HG03442 (cell line): ENCODE measurements around the gene PPFIA2.
A peak's percentile ranks its signal among the peaks of the same experiment; 100 is the strongest.

ENCODE experiments used
- ATAC-seq: cut with Tn5 transposase; IDR thresholded peaks from one replicate; pipeline ENCODE4 v1.9.1; 2021; ENCODE audit warnings: mild to moderate bottlenecking, moderate library complexity; ENCODE audit not compliant: unreplicated experiment

The PPFIA2 gene

GRCh38 chr12:81360916-81361315 lies 398.2 kb downstream of the PPFIA2 start:
- no peak for ATAC-seq

- no peak for ATAC-seq
Measured at GRCh38 chr12:81359736-81360135, 399.4 kb downstream of the PPFIA2 start.

GRCh38 chr12:81354327-81354932 lies 404.7 kb downstream of the PPFIA2 start:
- ATAC-seq = no peak

GRCh38 chr12:81350309-81350708 lies 408.8 kb downstream of the PPFIA2 start:
- ATAC-seq = no peak

GRCh38 chr12:81347404-81347803 lies 411.7 kb downstream of the PPFIA2 start:
- no peak for ATAC-seq

GRCh38 chr12:81340910-81341309 lies 418.2 kb downstream of the PPFIA2 start:
- ATAC-seq = no peak

- no peak for ATAC-seq
Measured at GRCh38 chr12:81339071-81339470, 420.1 kb downstream of the PPFIA2 start.

- no peak for ATAC-seq
Measured at GRCh38 chr12:81337886-81338285, 421.3 kb downstream of the PPFIA2 start.

- ATAC-seq = no peak
Measured at GRCh38 chr12:81333812-81334211, 425.3 kb downstream of the PPFIA2 start.

- no peak for ATAC-seq
Measured at GRCh38 chr12:81332054-81332453, 427.1 kb downstream of the PPFIA2 start.

GRCh38 chr12:81330480-81330879 lies 428.7 kb downstream of the PPFIA2 start:
- ATAC-seq = no peak

- ATAC-seq = peak; percentile 70
Measured at GRCh38 chr12:81329085-81329484, 430.1 kb downstream of the PPFIA2 start.

GRCh38 chr12:81327425-81327824 lies 431.7 kb downstream of the PPFIA2 start:
- no peak for ATAC-seq

GRCh38 chr12:81325086-81325485 lies 434.1 kb downstream of the PPFIA2 start:
- no peak for ATAC-seq

- no peak for ATAC-seq
Measured at GRCh38 chr12:81314903-81315531, 444.1 kb downstream of the PPFIA2 start.

- ATAC-seq = no peak
Measured at GRCh38 chr12:81303935-81304334, 455.2 kb downstream of the PPFIA2 start.

GRCh38 chr12:81300454-81300853 lies 458.7 kb downstream of the PPFIA2 start:
- no peak for ATAC-seq

GRCh38 chr12:81297601-81298000 lies 461.5 kb downstream of the PPFIA2 start:
- ATAC-seq = no peak

GRCh38 chr12:81296556-81297305 lies 462.4 kb downstream of the PPFIA2 start:
- no peak for ATAC-seq

- no peak for ATAC-seq
Measured at GRCh38 chr12:81295251-81295650, 463.9 kb downstream of the PPFIA2 start.

- ATAC-seq = peak; percentile 60
Measured at GRCh38 chr12:81294325-81295190, 464.6 kb downstream of the PPFIA2 start.
